Fibroblast of lung (primary cell): ENCODE measurements around the gene NRM. TPM values are rescaled to one million over a fixed set of nuclear protein-coding genes. Genes with fewer than 3 reads are reported as not detected.
A peak's percentile ranks its signal among the peaks of the same experiment; 100 is the strongest.

Source experiments
- DNase-seq, 2 donors: peaks; one replicate each; pipeline versions ENCODE4 v3.0.0 to v3.0.0-alpha.2; 2010; ENCODE audit warnings: low read depth in 2 of 2
- H2AFZ ChIP-seq: 2 replicates; pipeline ENCODE4 v1.5.1; 2012; ENCODE audit warnings: low read length, control low read depth, inconsistent platforms
- H3K27ac ChIP-seq: 2 replicates; pipeline ENCODE4 v1.5.1; 2011; ENCODE audit warnings: low read length, control low read depth; ENCODE audit not compliant: insufficient read depth
- H3K27me3 ChIP-seq: 2 replicates; pipeline ENCODE4 v1.5.1; 2011; ENCODE audit warnings: mild to moderate bottlenecking, low read length; ENCODE audit not compliant: control insufficient read depth, insufficient read depth
- H3K36me3 ChIP-seq: 2 replicates; pipeline ENCODE4 v1.5.1; 2011; ENCODE audit warnings: low read length; ENCODE audit not compliant: control insufficient read depth, insufficient read depth
- H3K4me1 ChIP-seq: 2 replicates; pipeline ENCODE4 v1.5.1; 2011; ENCODE audit warnings: low read length; ENCODE audit not compliant: control insufficient read depth, insufficient read depth; ENCODE audit errors: extremely low read depth
- H3K4me2 ChIP-seq: 2 replicates; pipeline ENCODE4 v1.5.1; 2011; ENCODE audit warnings: low read length, control low read depth; ENCODE audit not compliant: insufficient read depth; ENCODE audit errors: extremely low read depth
- H3K4me3 ChIP-seq, 4 experiments: fragments of 200-600 bp in 1 of 4; sonication (generic) in 1 of 4; replicated peaks in 1 of 4; 2 replicates each; pipeline ENCODE4 v1.5.1; 2011 to 2016; ENCODE audit warnings: low read length in 4 of 4, low read depth in 3 of 4, mild to moderate bottlenecking in 3 of 4, control low read depth in 2 of 4, inconsistent platforms in 1 of 4, mixed read lengths in 1 of 4; ENCODE audit not compliant: insufficient read depth in 1 of 4; ENCODE audit errors: control extremely low read depth in 1 of 4
- H3K79me2 ChIP-seq: 2 replicates; pipeline ENCODE4 v1.5.1; 2012; ENCODE audit warnings: mild to moderate bottlenecking, low read length, inconsistent platforms; ENCODE audit not compliant: control insufficient read depth, insufficient read depth
- H3K9ac ChIP-seq: 2 replicates; pipeline ENCODE4 v1.5.1; 2011; ENCODE audit warnings: mild to moderate bottlenecking, low read length, control low read depth; ENCODE audit not compliant: insufficient read depth
- H3K9me3 ChIP-seq: 2 replicates; pipeline ENCODE4 v1.5.1; 2012; ENCODE audit warnings: low read depth, low read length; ENCODE audit not compliant: control insufficient read depth, insufficient read depth
- H4K20me1 ChIP-seq: 2 replicates; pipeline ENCODE4 v1.5.1; 2011; ENCODE audit warnings: low read length; ENCODE audit not compliant: control insufficient read depth, insufficient read depth; ENCODE audit errors: extremely low read depth
- EZH2 ChIP-seq: IDR thresholded peaks from 2 replicates; pipeline ENCODE4 v1.5.1; 2012; ENCODE audit warnings: low read length, control low read depth, mild to moderate bottlenecking; ENCODE audit errors: missing control alignments
- polyA plus RNA-seq, 2 donors: library from polyadenylated mRNA; depleted of rRNA in 1 of 2; stranded (reverse) in 1 of 2; unstranded in 1 of 2; fragments of >200 nt; gene quantifications; 2 replicates each; pipeline ENCODE4 v1.2.1, GENCODE V29; 2011 to 2012; ENCODE audit warnings: missing spikeins in 1 of 2
- total RNA-seq: library from RNA; depleted of rRNA; stranded (reverse); fragments of >200 nt; gene quantifications from 2 replicates; pipeline ENCODE4 v1.2.1, GENCODE V29; 2014
- TF ChIP-seq, protein P1 (sequence below), 2 donors: IDR thresholded peaks in 1 of 2; conservative IDR thresholded peaks in 1 of 2; 1 replicate in 1 of 2; 2 replicates in 1 of 2; pipeline ENCODE4 v1.5.1; 2011 to 2012; ENCODE audit warnings: low read length in 2 of 2, control low read depth in 1 of 2, inconsistent platforms in 1 of 2, low read depth in 1 of 2, mild to moderate bottlenecking in 1 of 2

NRM gene
- total and polyA plus RNA-seq, 2 donors (not counting 1 experiment from before 2014, with no cell fraction given): 2.5 to 18.3 TPM

DNA sequence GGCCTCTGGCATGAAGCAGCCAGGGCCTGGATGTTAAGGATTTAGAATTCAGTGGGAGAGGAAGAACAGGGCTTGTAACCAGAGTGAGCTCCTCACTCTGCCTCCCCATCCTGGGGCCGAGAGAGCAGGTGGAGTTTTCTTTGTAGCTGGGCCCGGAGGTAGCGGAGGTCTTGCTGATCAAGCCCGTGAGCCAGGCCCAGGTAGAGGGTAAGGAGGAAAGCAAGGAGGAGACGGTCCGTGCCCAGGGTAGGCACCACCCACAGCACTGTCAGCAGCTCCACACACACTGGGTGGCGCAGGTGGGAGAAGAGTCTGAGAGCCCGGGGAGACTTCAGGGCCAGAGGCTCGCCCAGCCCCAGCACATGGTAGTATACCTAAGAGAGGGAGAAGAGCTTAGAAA, 2.2 kb downstream of the NRM start:
- peaks cover 27% of the 10 kb centered on the region for H3K4me1 ChIP-seq
- peaks cover 60% of the 10 kb centered on the region for H3K79me2 ChIP-seq
- no peaks in the 10 kb centered on the region for H3K9me3 ChIP-seq
- peaks cover 8% of the 10 kb centered on the region for H3K36me3 ChIP-seq
- peak overlapping the region; percentile 99 for H3K27ac ChIP-seq
- H3K27me3 ChIP-seq: no peaks in the 10 kb centered on the region
- H4K20me1 ChIP-seq: no peaks in the 10 kb centered on the region
- no peak overlapping the region for H2AFZ ChIP-seq
- peak overlapping the region; percentile 100 for H3K4me2 ChIP-seq
- no peak for DNase-seq
- no peak for TF ChIP-seq EZH2
- TF ChIP-seq, protein P1, sequence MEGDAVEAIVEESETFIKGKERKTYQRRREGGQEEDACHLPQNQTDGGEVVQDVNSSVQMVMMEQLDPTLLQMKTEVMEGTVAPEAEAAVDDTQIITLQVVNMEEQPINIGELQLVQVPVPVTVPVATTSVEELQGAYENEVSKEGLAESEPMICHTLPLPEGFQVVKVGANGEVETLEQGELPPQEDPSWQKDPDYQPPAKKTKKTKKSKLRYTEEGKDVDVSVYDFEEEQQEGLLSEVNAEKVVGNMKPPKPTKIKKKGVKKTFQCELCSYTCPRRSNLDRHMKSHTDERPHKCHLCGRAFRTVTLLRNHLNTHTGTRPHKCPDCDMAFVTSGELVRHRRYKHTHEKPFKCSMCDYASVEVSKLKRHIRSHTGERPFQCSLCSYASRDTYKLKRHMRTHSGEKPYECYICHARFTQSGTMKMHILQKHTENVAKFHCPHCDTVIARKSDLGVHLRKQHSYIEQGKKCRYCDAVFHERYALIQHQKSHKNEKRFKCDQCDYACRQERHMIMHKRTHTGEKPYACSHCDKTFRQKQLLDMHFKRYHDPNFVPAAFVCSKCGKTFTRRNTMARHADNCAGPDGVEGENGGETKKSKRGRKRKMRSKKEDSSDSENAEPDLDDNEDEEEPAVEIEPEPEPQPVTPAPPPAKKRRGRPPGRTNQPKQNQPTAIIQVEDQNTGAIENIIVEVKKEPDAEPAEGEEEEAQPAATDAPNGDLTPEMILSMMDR (conservative IDR thresholded peaks at IDR 0.05 in 1 of 2, IDR thresholded peaks at IDR 0.05 in 1 of 2; ENCODE audit: low read depth in 1 of 2, low read length in 2 of 2): no peak
- peak overlapping the region; percentile 71 to 95 (median 87) for H3K4me3 ChIP-seq
- peak overlapping the region; percentile 91 for H3K9ac ChIP-seq

DNA sequence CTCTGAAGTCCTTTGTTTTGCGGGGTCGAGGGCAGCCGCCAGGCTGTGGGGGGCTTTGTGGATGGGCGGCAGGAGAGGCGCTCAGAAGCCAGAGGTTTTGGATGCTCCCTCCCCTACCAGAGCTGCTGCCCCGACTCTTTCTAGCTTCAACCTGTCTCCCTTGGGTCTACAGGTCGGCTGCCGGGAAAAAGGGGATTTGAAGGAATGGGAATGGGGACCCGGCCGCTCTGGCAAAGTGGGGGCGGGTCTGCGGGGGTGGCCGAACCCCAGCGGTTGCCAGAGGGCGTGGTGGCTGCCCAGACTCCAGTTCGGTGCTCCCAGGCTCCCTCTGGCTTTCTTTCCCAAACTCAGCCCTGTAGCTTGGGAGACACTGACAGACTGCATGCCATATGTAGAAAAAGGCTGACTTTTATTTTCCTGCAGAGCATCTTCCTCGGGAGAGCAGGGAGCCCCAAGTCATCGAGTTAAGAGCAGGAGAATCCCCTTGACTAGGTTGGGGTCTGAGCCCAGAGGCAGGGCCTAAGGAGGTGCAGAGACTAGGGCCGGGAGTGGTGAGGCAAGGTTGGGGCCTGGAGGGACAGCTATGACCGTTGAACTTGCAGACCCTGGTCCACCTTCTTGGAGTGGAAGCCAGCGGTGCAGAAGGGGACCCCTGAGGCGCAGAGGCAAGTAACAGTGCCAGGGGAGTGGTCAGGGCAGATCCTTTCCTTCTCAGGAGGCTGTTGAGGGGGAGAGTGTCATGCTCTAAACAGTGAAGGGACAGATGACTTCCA, 2.9 kb downstream of the NRM start:
- H4K20me1 ChIP-seq: no peaks in the 10 kb centered on the region
- H3K4me2 ChIP-seq: peak overlapping the region; percentile 100
- peak overlapping the region; percentile 71 to 95 (median 87) for H3K4me3 ChIP-seq
- no peaks in the 10 kb centered on the region for H3K9me3 ChIP-seq
- H3K4me1 ChIP-seq: peaks cover 27% of the 10 kb centered on the region
- peak overlapping the region; percentile 99 for H3K27ac ChIP-seq
- no peak overlapping the region for H2AFZ ChIP-seq
- peaks cover 67% of the 10 kb centered on the region for H3K79me2 ChIP-seq
- peak overlapping the region; percentile 91 for H3K9ac ChIP-seq
- peaks cover 10% of the 10 kb centered on the region for H3K36me3 ChIP-seq
- TF ChIP-seq, protein P1 (conservative IDR thresholded peaks at IDR 0.05 in 1 of 2, IDR thresholded peaks at IDR 0.05 in 1 of 2; ENCODE audit: low read depth in 1 of 2, low read length in 2 of 2): peak; percentile 25 to 38
- no peak for TF ChIP-seq EZH2
- DNase-seq: peak; percentile 41 to 65
- no peaks in the 10 kb centered on the region for H3K27me3 ChIP-seq

DNA sequence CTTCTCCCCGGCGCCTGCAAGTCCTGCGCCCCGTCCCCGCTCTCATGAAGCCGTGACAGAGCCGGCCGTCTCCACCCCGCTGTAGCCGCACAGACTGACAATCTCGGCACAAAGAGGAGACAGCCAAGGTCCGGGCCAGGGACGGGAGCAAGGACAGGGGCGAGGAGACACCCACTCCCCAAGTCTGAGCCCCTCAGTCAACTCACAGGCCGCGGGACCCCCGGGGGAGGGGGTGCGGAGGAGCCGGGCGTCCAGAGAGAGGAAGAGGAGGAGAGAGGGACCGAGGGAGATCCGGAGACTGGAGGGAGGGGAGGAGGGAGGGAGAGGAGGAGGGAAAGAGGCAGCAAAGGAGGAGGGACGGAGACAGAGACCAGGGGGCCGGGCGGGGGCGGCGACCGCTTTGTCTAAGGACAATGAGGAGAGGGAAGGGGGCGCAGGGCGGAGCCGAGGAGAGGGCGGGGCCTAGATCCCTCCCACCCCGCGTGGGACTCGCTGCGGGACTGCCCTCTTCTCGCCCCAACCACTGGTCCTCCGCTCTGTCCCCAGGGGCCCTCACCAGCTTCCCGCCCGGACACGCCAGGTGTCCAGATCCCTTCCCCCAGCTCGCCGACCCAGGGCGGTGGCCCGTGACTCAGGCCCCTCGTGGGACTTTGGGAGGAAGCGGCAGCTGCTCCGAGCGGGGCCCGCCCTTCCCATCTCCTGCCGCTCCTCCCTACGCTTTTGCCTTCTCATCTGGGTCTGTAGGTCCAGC, 3.7 kb downstream of the NRM start:
- peak; percentile 97 to 98 for DNase-seq
- H3K4me1 ChIP-seq: peaks cover 27% of the 10 kb centered on the region
- H3K4me2 ChIP-seq: peak overlapping the region; percentile 100
- peak overlapping the region; percentile 99 for H3K27ac ChIP-seq
- no peaks in the 10 kb centered on the region for H3K9me3 ChIP-seq
- peaks cover 10% of the 10 kb centered on the region for H3K36me3 ChIP-seq
- peak overlapping the region; percentile 79 to 95 (median 88) for H3K4me3 ChIP-seq
- TF ChIP-seq, protein P1 (conservative IDR thresholded peaks at IDR 0.05 in 1 of 2, IDR thresholded peaks at IDR 0.05 in 1 of 2; ENCODE audit: low read depth in 1 of 2, low read length in 2 of 2): no peak
- TF ChIP-seq EZH2: no peak
- H4K20me1 ChIP-seq: no peaks in the 10 kb centered on the region
- H2AFZ ChIP-seq: no peak overlapping the region
- H3K9ac ChIP-seq: peak overlapping the region; percentile 97
- H3K79me2 ChIP-seq: peaks cover 75% of the 10 kb centered on the region
- no peaks in the 10 kb centered on the region for H3K27me3 ChIP-seq
